Liver (tissue), 9 donors: ENCODE data around the gene USP15. TPM values are rescaled to one million over a fixed set of nuclear protein-coding genes. Genes with fewer than 3 reads are reported as not detected.
"Not testable (repeated sequence)": the region's sequence is repeated elsewhere in the genome, so short reads cannot be mapped to it uniquely, and the experiment has no call there.

Source experiments
- DNase-seq: peaks from one replicate; pipeline ENCODE4 v3.0.0-alpha.2; 2017; ENCODE audit warnings: low spot score
- H3K27ac ChIP-seq, 2 donors: one replicate each; pipeline ENCODE4 v1.7.0; 2013; ENCODE audit warnings: inconsistent platforms in 2 of 2, low read length in 2 of 2, control low read depth in 1 of 2, low read depth in 1 of 2, mild to moderate bottlenecking in 1 of 2
- H3K27me3 ChIP-seq, 4 donors: one replicate each; pipeline versions ENCODE4 v1.6.1 to v1.7.0; 2013; ENCODE audit warnings: low read length in 3 of 4, inconsistent platforms in 1 of 4, mild to moderate bottlenecking in 1 of 4, moderate library complexity in 1 of 4; ENCODE audit not compliant: control insufficient read depth in 4 of 4, insufficient read depth in 4 of 4
- H3K36me3 ChIP-seq, 4 donors: one replicate each; pipeline versions ENCODE4 v1.6.1 to v1.7.0; 2013; ENCODE audit warnings: low read length in 3 of 4, mild to moderate bottlenecking in 3 of 4, low read depth in 1 of 4, moderate library complexity in 1 of 4; ENCODE audit not compliant: control insufficient read depth in 4 of 4, insufficient read depth in 3 of 4
- H3K4me1 ChIP-seq, 4 donors: one replicate each; pipeline versions ENCODE4 v1.6.1 to v1.7.0; 2013; ENCODE audit warnings: low read length in 3 of 4, mild to moderate bottlenecking in 3 of 4, moderate library complexity in 1 of 4; ENCODE audit not compliant: control insufficient read depth in 4 of 4, insufficient read depth in 4 of 4
- H3K4me3 ChIP-seq, 3 donors: one replicate each; pipeline versions ENCODE4 v1.6.1 to v1.7.0; 2013; ENCODE audit warnings: low read length in 3 of 3, control low read depth in 1 of 3, low read depth in 1 of 3, mild to moderate bottlenecking in 1 of 3
- H3K9ac ChIP-seq, 2 donors: one replicate each; pipeline ENCODE4 v1.7.0; 2013; ENCODE audit warnings: low read length in 2 of 2, mild to moderate bottlenecking in 2 of 2, moderate library complexity in 2 of 2, control low read depth in 1 of 2, low read depth in 1 of 2
- H3K9me3 ChIP-seq, 4 donors: one replicate each; pipeline versions ENCODE4 v1.6.1 to v1.7.0; 2013; ENCODE audit warnings: low read length in 3 of 4; ENCODE audit not compliant: control insufficient read depth in 4 of 4
- ATF3 ChIP-seq: IDR thresholded peaks from 2 replicates; pipeline ENCODE4 v1.6.1; 2016; ENCODE audit warnings: antibody characterized with exemption
- CTCF ChIP-seq: fragments of 150-350 bp; IDR thresholded peaks from 2 replicates; pipeline ENCODE4 v1.5.1; 2017; ENCODE audit warnings: improper control_type of control experiment, low read depth, low read length; ENCODE audit not compliant: missing input control
- EGR1 ChIP-seq, 2 donors: IDR thresholded peaks; 2 replicates each; pipeline ENCODE4 v1.6.1; 2016 to 2018; ENCODE audit warnings: antibody characterized with exemption in 2 of 2, low read depth in 2 of 2
- FOXA2 ChIP-seq: IDR thresholded peaks from 2 replicates; pipeline ENCODE4 v1.6.1; 2016; ENCODE audit warnings: antibody characterized with exemption
- GABPA ChIP-seq, 2 donors: IDR thresholded peaks in 1 of 2; conservative IDR thresholded peaks in 1 of 2; 2 replicates each; pipeline ENCODE4 v1.6.1; 2016; ENCODE audit warnings: antibody characterized with exemption in 2 of 2, mild to moderate bottlenecking in 1 of 2, moderate library complexity in 1 of 2
- HNF4A ChIP-seq, 2 donors: conservative IDR thresholded peaks; 2 replicates each; pipeline ENCODE4 v1.6.1; 2016; ENCODE audit warnings: antibody characterized with exemption in 2 of 2, mild to moderate bottlenecking in 2 of 2
- JUND ChIP-seq, 2 donors: IDR thresholded peaks; 2 replicates each; pipeline ENCODE4 v1.6.1; 2016; ENCODE audit warnings: antibody characterized with exemption in 2 of 2
- MAX ChIP-seq: IDR thresholded peaks from 2 replicates; pipeline ENCODE4 v1.6.1; 2016; ENCODE audit warnings: antibody characterized with exemption
- TAF1 ChIP-seq: conservative IDR thresholded peaks from 2 replicates; pipeline ENCODE4 v1.6.1; 2016; ENCODE audit warnings: antibody characterized with exemption, mild to moderate bottlenecking
- ZBTB33 ChIP-seq: IDR thresholded peaks from 2 replicates; pipeline ENCODE4 v1.6.1; 2016; ENCODE audit warnings: antibody characterized with exemption
- WGBS: extraction: QIAGEN DNeasy Blood & Tissue Kit; methylation state at CpG from one replicate; pipeline ENCODE4 v1.1.7; 2013; 5-methylcytosine and 5-hydroxymethylcytosine counted together
- polyA plus RNA-seq, 2 donors: library from polyadenylated mRNA; stranded (reverse) in 1 of 2; unstranded in 1 of 2; fragments of 200-250 nt in 1 of 2; fragments of >200 nt in 1 of 2; fragmentation: Nextera tagmentation in 1 of 2; extraction: Ambion mirVana in 1 of 2; gene quantifications; one replicate each; pipeline versions ENCODE4 v1.2.1 to v1.2.3, GENCODE V29; 2013 to 2015
- total RNA-seq, 2 donors: library from RNA; depleted of rRNA; stranded (reverse); fragments of >200 nt; gene quantifications; one replicate each; pipeline ENCODE4 v1.2.3, GENCODE V29; 2014
- donor health status: healthy.
- donor health status: healthy.
- donor health status: healthy.
- donor health status: healthy.
- donor health status: healthy.

USP15 gene
- total and polyA plus RNA-seq, 4 donors: 16.6 to 188 (median 56.5) TPM

GRCh38 chr12:62337643-62338042, 77.4 kb downstream of the USP15 start:
- not testable (repeated sequence) for H3K36me3 ChIP-seq, DNase-seq, H3K4me3 ChIP-seq, H3K4me1 ChIP-seq, H3K9ac ChIP-seq, H3K27ac ChIP-seq, H3K9me3 ChIP-seq, H3K27me3 ChIP-seq

GRCh38 chr12:62342614-62343303, 82.6 kb downstream of the USP15 start:
- H3K9me3 ChIP-seq, H3K4me3 ChIP-seq, H3K4me1 ChIP-seq, H3K27me3 ChIP-seq, DNase-seq, H3K9ac ChIP-seq, H3K27ac ChIP-seq, H3K36me3 ChIP-seq: not testable (repeated sequence)
- WGBS: 98% methylated on average over 10 of the region's 10 CpGs

GRCh38 chr12:62343304-62344120, 83.3 kb downstream of the USP15 start:
- not testable (repeated sequence) for H3K36me3 ChIP-seq, H3K9ac ChIP-seq, H3K9me3 ChIP-seq, H3K4me3 ChIP-seq, DNase-seq, H3K4me1 ChIP-seq, H3K27me3 ChIP-seq, H3K27ac ChIP-seq
- WGBS: 98% methylated on average over 9 of the region's 9 CpGs

- H3K4me3 ChIP-seq, DNase-seq, H3K4me1 ChIP-seq, H3K27ac ChIP-seq, H3K9me3 ChIP-seq, H3K27me3 ChIP-seq, H3K36me3 ChIP-seq, H3K9ac ChIP-seq: not testable (repeated sequence)
- WGBS: 79% methylated on average over 4 of the region's 4 CpGs
- TF ChIP-seq HNF4A (conservative IDR thresholded peaks at IDR 0.05): peak in 1 of 2 donors; percentile 36
Measured at GRCh38 chr12:62344731-62345556, 84.7 kb downstream of the USP15 start.

- no peak for DNase-seq
- Histone ChIP-seq H3K9ac (no peak overlapping the region), H3K9me3 (peaks cover 0 to 1% (median 0%) of the 10 kb centered on the region in 4 donors), H3K4me1 (peaks cover 0 to 2% (median 0%) of the 10 kb centered on the region in 4 donors), H3K27me3 (no peaks in the 10 kb centered on the region), H3K27ac (no peak overlapping the region), H3K36me3 (peaks cover 0 to 11% (median 5%) of the 10 kb centered on the region in 4 donors), H3K4me3 (no peak overlapping the region)
- 97% methylated on average over 6 of the region's 6 CpGs for WGBS
- TF ChIP-seq GABPA (IDR thresholded peaks at IDR 0.05 in 1 of 2, conservative IDR thresholded peaks at IDR 0.05 in 1 of 2) (no peak), MAX (no peak), EGR1 (IDR thresholded peaks at IDR 0.05; ENCODE audit: low read depth in 2 of 2) (no peak), HNF4A (conservative IDR thresholded peaks at IDR 0.05) (no peak), FOXA2 (no peak), CTCF (no peak), ATF3 (no peak), JUND (IDR thresholded peaks at IDR 0.05) (no peak), ZBTB33 (no peak), TAF1 (no peak)
Measured at GRCh38 chr12:62345667-62346066, 85.5 kb downstream of the USP15 start.
